Fibroblast of lung (primary cell): ENCODE measurements around the gene IP6K2.

ENCODE experiments used
- EZH2 ChIP-seq: IDR thresholded peaks from 2 replicates; pipeline ENCODE4 v1.5.1; 2012; ENCODE audit warnings: low read length, control low read depth, mild to moderate bottlenecking; ENCODE audit errors: missing control alignments
- TF ChIP-seq, protein P1 (sequence below), 2 donors: IDR thresholded peaks in 1 of 2; conservative IDR thresholded peaks in 1 of 2; 1 replicate in 1 of 2; 2 replicates in 1 of 2; pipeline ENCODE4 v1.5.1; 2011 to 2012; ENCODE audit warnings: low read length in 2 of 2, control low read depth in 1 of 2, inconsistent platforms in 1 of 2, low read depth in 1 of 2, mild to moderate bottlenecking in 1 of 2

DNA sequence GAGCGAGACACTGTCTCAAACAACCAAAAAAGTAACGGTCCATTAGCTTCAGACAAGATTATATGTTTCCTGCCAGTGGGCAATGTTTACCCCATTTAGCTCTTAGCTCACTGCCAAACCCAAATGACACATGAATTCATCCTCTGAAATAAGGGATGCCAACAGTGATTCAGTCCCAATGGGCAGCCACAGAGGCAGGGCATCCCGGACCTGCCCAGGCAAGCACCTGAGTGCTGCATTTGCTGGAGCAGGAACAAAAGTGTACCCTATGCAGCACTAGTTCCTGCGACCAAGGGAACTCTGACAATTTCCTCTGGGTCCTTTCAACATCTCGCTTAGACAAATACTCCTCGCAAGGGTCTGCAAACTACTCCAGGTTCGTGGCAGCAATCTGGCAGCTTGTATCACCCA, 8.0 kb downstream of the IP6K2 start:
- TF ChIP-seq, protein P1, sequence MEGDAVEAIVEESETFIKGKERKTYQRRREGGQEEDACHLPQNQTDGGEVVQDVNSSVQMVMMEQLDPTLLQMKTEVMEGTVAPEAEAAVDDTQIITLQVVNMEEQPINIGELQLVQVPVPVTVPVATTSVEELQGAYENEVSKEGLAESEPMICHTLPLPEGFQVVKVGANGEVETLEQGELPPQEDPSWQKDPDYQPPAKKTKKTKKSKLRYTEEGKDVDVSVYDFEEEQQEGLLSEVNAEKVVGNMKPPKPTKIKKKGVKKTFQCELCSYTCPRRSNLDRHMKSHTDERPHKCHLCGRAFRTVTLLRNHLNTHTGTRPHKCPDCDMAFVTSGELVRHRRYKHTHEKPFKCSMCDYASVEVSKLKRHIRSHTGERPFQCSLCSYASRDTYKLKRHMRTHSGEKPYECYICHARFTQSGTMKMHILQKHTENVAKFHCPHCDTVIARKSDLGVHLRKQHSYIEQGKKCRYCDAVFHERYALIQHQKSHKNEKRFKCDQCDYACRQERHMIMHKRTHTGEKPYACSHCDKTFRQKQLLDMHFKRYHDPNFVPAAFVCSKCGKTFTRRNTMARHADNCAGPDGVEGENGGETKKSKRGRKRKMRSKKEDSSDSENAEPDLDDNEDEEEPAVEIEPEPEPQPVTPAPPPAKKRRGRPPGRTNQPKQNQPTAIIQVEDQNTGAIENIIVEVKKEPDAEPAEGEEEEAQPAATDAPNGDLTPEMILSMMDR (conservative IDR thresholded peaks at IDR 0.05 in 1 of 2, IDR thresholded peaks at IDR 0.05 in 1 of 2; ENCODE audit: low read depth in 1 of 2, low read length in 2 of 2) = no peak
- TF ChIP-seq EZH2 = no peak
